ENCODE data around the gene KCTD21. TPM values are rescaled to one million over a fixed set of nuclear protein-coding genes. Genes with fewer than 3 reads are reported as not detected.
A peak's percentile ranks its signal among the peaks of the same experiment; 100 is the strongest.

KCTD21 gene
- total and polyA plus RNA-seq, 8 donors: 2.9 to 62.4 (median 3.7) TPM; not detected in 1

DNA sequence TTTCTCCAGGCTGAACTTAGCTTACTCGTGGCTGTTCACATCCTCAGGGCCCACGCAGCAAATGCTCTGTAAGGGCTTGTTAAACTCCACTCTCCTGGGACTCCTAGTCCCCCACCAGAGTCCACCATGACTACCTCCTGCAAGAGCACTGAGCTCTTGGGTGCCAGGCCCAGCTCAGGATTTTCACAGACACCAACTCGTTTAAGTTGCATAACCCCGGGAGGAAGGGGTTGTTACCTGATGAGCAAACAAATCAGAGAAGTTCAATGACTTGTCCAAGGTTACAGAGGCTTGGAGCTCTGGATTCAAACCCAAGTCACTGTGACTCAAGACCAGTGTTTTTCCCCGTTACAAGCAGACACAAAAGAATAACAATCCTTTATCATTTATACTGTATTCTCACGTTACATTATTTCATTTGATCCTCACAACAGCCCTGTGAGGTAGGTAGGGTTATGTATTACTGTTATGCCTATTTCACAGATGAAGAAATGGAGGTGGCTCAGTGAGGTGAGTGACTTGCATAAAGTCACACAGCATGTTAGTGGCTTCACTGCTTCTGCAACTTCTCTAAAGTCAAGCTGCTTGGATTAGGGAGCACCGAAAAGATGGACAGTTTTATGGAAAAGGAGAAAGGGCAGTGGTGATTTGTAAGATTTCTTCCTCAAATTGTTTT lies 17.4 kb downstream of the KCTD21 start:
- intact Hi-C loops (cut with DNase I; ENCODE audit: low total_unique reads): no loop called here
- Histone ChIP-seq H3K27me3 (no peaks in the 10 kb centered on the region), H3K4me3 (no peak overlapping the region), H3K4me1 (peaks cover 11 to 38% (median 14%) of the 10 kb centered on the region in 4 donors), H3K9me3 (no peaks in the 10 kb centered on the region), H3K27ac (peak overlapping the region in 1 of 5 donors; percentile 83), H3K36me3 (peaks cover 10 to 37% (median 33%) of the 10 kb centered on the region in 4 donors)
- 74 to 84% (median 79%) methylated on average over 7 of the region's 7 CpGs for WGBS, 5 donors
- TF ChIP-seq, protein P1, sequence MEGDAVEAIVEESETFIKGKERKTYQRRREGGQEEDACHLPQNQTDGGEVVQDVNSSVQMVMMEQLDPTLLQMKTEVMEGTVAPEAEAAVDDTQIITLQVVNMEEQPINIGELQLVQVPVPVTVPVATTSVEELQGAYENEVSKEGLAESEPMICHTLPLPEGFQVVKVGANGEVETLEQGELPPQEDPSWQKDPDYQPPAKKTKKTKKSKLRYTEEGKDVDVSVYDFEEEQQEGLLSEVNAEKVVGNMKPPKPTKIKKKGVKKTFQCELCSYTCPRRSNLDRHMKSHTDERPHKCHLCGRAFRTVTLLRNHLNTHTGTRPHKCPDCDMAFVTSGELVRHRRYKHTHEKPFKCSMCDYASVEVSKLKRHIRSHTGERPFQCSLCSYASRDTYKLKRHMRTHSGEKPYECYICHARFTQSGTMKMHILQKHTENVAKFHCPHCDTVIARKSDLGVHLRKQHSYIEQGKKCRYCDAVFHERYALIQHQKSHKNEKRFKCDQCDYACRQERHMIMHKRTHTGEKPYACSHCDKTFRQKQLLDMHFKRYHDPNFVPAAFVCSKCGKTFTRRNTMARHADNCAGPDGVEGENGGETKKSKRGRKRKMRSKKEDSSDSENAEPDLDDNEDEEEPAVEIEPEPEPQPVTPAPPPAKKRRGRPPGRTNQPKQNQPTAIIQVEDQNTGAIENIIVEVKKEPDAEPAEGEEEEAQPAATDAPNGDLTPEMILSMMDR (IDR thresholded peaks at IDR 0.05): no peak
- TF ChIP-seq POLR2A (IDR thresholded peaks at IDR 0.05): no peak
- no peak for TF ChIP-seq EP300 (IDR thresholded peaks at IDR 0.05)
- no peak for TF ChIP-seq POLR2AphosphoS5 (IDR thresholded peaks at IDR 0.05)
- no peak for DNase-seq

DNA sequence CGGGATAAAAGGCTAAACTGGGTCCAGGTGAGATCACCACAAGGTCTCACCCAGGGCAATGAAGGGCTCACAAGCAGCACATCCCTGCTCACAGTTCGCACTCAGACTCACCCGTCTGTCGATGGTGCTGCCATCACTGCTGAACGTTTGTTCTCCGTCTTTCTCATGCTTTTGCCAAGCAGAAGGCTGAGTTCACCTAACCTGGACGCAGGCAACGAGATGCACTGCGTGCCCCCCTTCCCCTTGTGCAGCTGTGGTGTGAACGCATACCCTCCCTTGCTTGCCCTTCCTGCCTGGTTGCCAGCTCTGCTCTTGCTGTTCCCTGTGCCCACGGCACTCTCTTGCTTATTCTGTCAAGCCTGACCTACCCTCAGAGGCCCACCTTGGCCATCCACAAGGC lies 18.0 kb downstream of the KCTD21 start:
- DNase-seq: no peak
- Histone ChIP-seq H3K4me1 (peaks cover 11 to 44% (median 14%) of the 10 kb centered on the region in 4 donors), H3K4me3 (no peak overlapping the region), H3K27me3 (no peaks in the 10 kb centered on the region), H3K36me3 (peaks cover 10 to 37% (median 33%) of the 10 kb centered on the region in 4 donors), H3K9me3 (no peaks in the 10 kb centered on the region), H3K27ac (peak overlapping the region in 1 of 5 donors; percentile 83)
- 85 to 92% (median 90%) methylated on average over 11 of the region's 11 CpGs for WGBS, 5 donors
- intact Hi-C loops (cut with DNase I; ENCODE audit: low total_unique reads): no loop called here
- TF ChIP-seq, protein P1 (IDR thresholded peaks at IDR 0.05): no peak
- TF ChIP-seq POLR2AphosphoS5 (IDR thresholded peaks at IDR 0.05): no peak

DNA sequence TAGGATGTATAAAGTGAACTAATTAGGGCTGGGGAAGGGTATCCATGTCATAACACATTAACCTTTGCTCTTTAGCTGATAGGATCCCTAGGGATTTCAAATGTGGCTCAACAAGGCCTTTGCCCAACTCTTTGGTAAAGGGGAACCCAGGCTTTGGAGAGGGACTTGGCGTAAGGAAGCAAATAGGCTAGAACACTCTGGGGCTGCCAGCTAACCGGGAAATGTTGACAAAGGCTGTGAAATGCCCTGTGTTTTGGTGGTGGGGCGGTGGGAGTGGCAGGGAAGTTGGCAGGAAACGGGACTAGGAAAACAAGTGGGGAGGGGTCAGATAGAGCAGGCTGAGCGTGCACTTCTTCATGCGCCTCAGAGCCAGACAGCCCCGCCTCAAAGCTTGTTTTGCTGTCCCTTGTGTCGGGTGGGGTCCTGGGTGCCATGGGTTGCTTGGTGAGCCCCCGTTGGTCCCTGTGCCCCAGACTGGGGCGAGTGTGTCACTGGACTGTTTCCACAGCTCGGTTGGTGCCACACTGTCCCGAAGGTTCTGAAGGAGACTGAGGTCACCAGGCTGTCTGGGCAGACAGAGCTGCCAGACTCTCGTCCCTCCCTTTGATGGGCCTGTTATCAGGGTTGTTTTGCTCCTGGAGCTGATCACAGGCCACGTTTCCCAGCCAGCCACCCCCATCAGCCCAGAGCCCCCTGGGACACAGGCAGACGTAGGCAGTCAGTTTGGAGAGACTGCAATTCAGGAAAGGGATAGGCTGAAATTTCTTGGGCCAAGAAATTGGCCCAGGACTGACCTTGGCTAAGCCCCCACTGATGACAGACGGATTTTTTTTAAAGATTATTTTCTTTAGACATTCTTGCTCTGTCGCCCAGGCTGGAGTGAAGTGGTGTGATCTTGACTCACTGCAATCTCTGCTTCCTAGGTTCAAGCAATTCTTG lies 19.6 kb downstream of the KCTD21 start:
- intact Hi-C loops (cut with DNase I; ENCODE audit: low total_unique reads): no loop called here
- Histone ChIP-seq H3K9me3 (no peaks in the 10 kb centered on the region), H3K27me3 (no peaks in the 10 kb centered on the region), H3K27ac (peak overlapping the region; percentile 26 to 83 (median 70)), H3K4me3 (no peak overlapping the region), H3K4me1 (peaks cover 11 to 44% (median 14%) of the 10 kb centered on the region in 4 donors), H3K36me3 (peaks cover 4 to 32% (median 26%) of the 10 kb centered on the region in 4 donors)
- DNase-seq: peak; percentile 35 to 76
- TF ChIP-seq, protein P1 (IDR thresholded peaks at IDR 0.05): no peak
- TF ChIP-seq POLR2AphosphoS5 (IDR thresholded peaks at IDR 0.05): peak in 1 of 3 donors; percentile 5
- 30 to 43% (median 34%) methylated on average over 11 to 17 of the region's 17 CpGs for WGBS, 5 donors

DNA sequence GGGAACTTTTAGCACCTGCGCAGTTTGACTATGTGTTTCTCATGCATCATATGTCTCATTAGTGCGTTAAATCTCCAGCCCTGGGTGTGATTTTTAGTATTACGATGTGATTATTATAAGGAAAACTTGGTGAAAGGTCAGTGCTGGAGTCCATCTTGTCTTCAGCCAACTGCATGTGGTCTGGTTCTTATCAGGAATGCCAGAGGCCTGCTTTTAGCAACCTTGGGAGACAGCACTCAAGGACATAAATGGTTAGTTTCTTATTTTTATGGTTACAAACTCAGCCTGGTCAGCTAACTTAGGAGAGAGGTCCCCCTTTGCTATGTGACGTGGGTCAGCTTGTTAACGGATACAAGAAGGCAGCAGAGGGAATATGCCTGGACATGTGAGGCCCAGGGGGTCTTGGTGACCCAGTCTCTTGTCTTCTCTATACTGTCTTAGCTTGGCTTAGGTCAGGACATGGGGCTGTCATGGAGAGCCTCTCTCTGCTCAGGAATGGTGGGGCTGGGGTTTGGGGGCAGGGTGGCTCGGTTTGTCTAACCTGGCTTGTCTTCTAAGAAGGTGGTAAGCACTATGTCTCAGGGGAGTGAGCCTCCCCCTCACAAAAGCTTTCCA lies 21.5 kb downstream of the KCTD21 start:
- intact Hi-C loops (cut with DNase I; ENCODE audit: low total_unique reads): no loop called here
- 76 to 93% (median 90%) methylated on average over 6 of the region's 6 CpGs for WGBS, 5 donors
- no peaks in the 10 kb centered on the region for H3K27me3 ChIP-seq
- TF ChIP-seq EP300 (IDR thresholded peaks at IDR 0.05) (no peak), POLR2AphosphoS5 (IDR thresholded peaks at IDR 0.05) (peak in 1 of 3 donors; percentile 41)
- no peak overlapping the region for H3K4me3 ChIP-seq
- DNase-seq: peak in 1 of 2 donors; percentile 44
- H3K4me1 ChIP-seq: peaks cover 11 to 55% (median 14%) of the 10 kb centered on the region in 4 donors
- no peaks in the 10 kb centered on the region for H3K9me3 ChIP-seq
- peaks cover 0 to 14% (median 8%) of the 10 kb centered on the region in 4 donors for H3K36me3 ChIP-seq
- peak overlapping the region in 2 of 5 donors; percentile 47 to 83 for H3K27ac ChIP-seq
